Endodermal cell (in vitro differentiated cells): ENCODE results near the gene C3orf18. TPM values are rescaled to one million over a fixed set of nuclear protein-coding genes. Genes with fewer than 3 reads are reported as not detected.

Experiments used
- DNase-seq: peaks from one replicate; pipeline ENCODE4 v3.0.0-alpha.2; 2017
- H3K27ac ChIP-seq: 2 replicates; pipeline ENCODE4 v1.5.1; 2013; ENCODE audit warnings: mild to moderate bottlenecking, low read depth, low read length, moderate library complexity
- H3K27me3 ChIP-seq: 2 replicates; pipeline ENCODE4 v1.6.1; 2013; ENCODE audit warnings: mild to moderate bottlenecking, low read length, moderate library complexity; ENCODE audit not compliant: insufficient read depth, control insufficient read depth, poor library complexity, severe bottlenecking
- H3K36me3 ChIP-seq: 2 replicates; pipeline ENCODE4 v1.7.0; 2013; ENCODE audit warnings: mild to moderate bottlenecking, low read length, moderate library complexity; ENCODE audit not compliant: control insufficient read depth, insufficient read depth
- H3K4me1 ChIP-seq: one replicate; pipeline ENCODE4 v1.7.0; 2013; ENCODE audit warnings: low read length; ENCODE audit not compliant: control insufficient read depth, insufficient read depth
- H3K4me3 ChIP-seq: 2 replicates; pipeline ENCODE4 v1.5.1; 2013; ENCODE audit warnings: mild to moderate bottlenecking, low read length, moderate library complexity
- H3K9ac ChIP-seq: 2 replicates; pipeline ENCODE4 v1.6.1; 2013; ENCODE audit warnings: mild to moderate bottlenecking, low read length, moderate library complexity; ENCODE audit not compliant: poor library complexity, severe bottlenecking; ENCODE audit errors: extremely low read depth
- H3K9me3 ChIP-seq: 2 replicates; pipeline ENCODE4 v1.6.1; 2013; ENCODE audit warnings: mild to moderate bottlenecking, low read length, moderate library complexity; ENCODE audit not compliant: control insufficient read depth
- H3K27ac Mint-ChIP-seq: 2 replicates; pipeline ENCODE4 v1.8.0; 2020; ENCODE audit warnings: mixed read lengths
- H3K27me3 Mint-ChIP-seq: 2 replicates; pipeline ENCODE4 v1.8.0; 2021; ENCODE audit warnings: mild to moderate bottlenecking, mixed read lengths; ENCODE audit not compliant: insufficient read depth
- H3K36me3 Mint-ChIP-seq: 2 replicates; pipeline ENCODE4 v1.8.0; 2020; ENCODE audit warnings: low read depth, mixed read lengths
- H3K4me1 Mint-ChIP-seq: 2 replicates; pipeline ENCODE4 v1.8.0; 2020; ENCODE audit warnings: mixed read lengths
- H3K4me3 Mint-ChIP-seq: 2 replicates; pipeline ENCODE4 v1.8.0; 2020; ENCODE audit warnings: mild to moderate bottlenecking, moderate library complexity, mixed read lengths
- H3K9me3 Mint-ChIP-seq: 2 replicates; pipeline ENCODE4 v1.8.0; 2020; ENCODE audit warnings: mild to moderate bottlenecking, mixed read lengths
- CTCF ChIP-seq: fragments of 200-600 bp; sonication (generic); conservative IDR thresholded peaks from 2 replicates; pipeline ENCODE4 v1.5.0; 2021; ENCODE audit warnings: antibody characterized with exemption, mild to moderate bottlenecking
- WGBS, 2 experiments: methylation state at CpG; one replicate each; pipeline versions ENCODE4 v1.1.5 to v1.1.7; 2013; ENCODE audit warnings: missing lambda C conversion rate in 2 of 2, mixed read lengths in 1 of 2; ENCODE audit not compliant: insufficient coverage in 1 of 2, insufficient read length in 1 of 2; 5-methylcytosine and 5-hydroxymethylcytosine counted together
- long read RNA-seq, 4 experiments: library from polyadenylated mRNA in 2 of 4; library from RNA in 1 of 4; library from capped mRNA in 1 of 4; stranded (forward) in 3 of 4; unstranded in 1 of 4; transcript quantifications; one replicate each; pipeline ENCODE4 v2.0.0, GENCODE V29; 2020 to 2021; ENCODE audit warnings: inconsistent platforms in 1 of 4
- polyA plus RNA-seq, 2 experiments: library from polyadenylated mRNA; stranded (reverse); fragments of 50-300 nt; gene quantifications; one replicate each; pipeline ENCODE4 v1.2.3, GENCODE V29; 2013
- total RNA-seq, 2 donors: library from RNA; stranded (reverse); fragmentation: NEBNext Ultra II Directional in 1 of 2; extraction: Animal tissue kit (Norgen Biotek cat#: 25700) in 1 of 2; gene quantifications; 2 replicates in 1 of 2; 3 replicates in 1 of 2; pipeline ENCODE4 v1.2.1, GENCODE V29; 2021

The C3orf18 gene
- total RNA-seq: 10 to 100 TPM; 14.4 to 16.9 TPM
- polyA plus RNA-seq (2013, experiment 1 of 2): 15.6 TPM
- 15.4 TPM for polyA plus RNA-seq (2013, experiment 2 of 2)
- long read RNA-seq, experiment 1, partial matches to known transcripts: 0 of 2 reads
- long read RNA-seq, experiment 1, other reads (novel, unspliced or antisense): 1 of 2 reads
- long read RNA-seq, experiment 2, transcript C3orf18-201 (6 exons, 2,655 nt): minor isoform, 7 of 33 reads
- long read RNA-seq, experiment 2, transcript C3orf18-210 (4 exons, 788 nt): minor isoform, 6 of 33 reads
- long read RNA-seq, experiment 2, transcript C3orf18-203 (5 exons, 2,486 nt): major isoform, 11 of 33 reads
- long read RNA-seq, experiment 2, partial matches to known transcripts: 0 of 33 reads
- long read RNA-seq, experiment 2, other reads (novel, unspliced or antisense): 9 of 33 reads
- long read RNA-seq, experiment 3, transcript C3orf18-201 (6 exons, 2,655 nt): minor isoform, 12 of 56 reads
- long read RNA-seq, experiment 3, transcript C3orf18-210 (4 exons, 788 nt): minor isoform, 6 of 56 reads
- long read RNA-seq, experiment 3, transcript C3orf18-203 (5 exons, 2,486 nt): major isoform, 21 of 56 reads
- long read RNA-seq, experiment 3, partial matches to known transcripts: 1 of 56 reads
- long read RNA-seq, experiment 3, other reads (novel, unspliced or antisense): 13 of 56 reads
- long read RNA-seq, experiment 4, partial matches to known transcripts: 1 of 2 reads
- long read RNA-seq, experiment 4, other reads (novel, unspliced or antisense): 1 of 2 reads

DNA sequence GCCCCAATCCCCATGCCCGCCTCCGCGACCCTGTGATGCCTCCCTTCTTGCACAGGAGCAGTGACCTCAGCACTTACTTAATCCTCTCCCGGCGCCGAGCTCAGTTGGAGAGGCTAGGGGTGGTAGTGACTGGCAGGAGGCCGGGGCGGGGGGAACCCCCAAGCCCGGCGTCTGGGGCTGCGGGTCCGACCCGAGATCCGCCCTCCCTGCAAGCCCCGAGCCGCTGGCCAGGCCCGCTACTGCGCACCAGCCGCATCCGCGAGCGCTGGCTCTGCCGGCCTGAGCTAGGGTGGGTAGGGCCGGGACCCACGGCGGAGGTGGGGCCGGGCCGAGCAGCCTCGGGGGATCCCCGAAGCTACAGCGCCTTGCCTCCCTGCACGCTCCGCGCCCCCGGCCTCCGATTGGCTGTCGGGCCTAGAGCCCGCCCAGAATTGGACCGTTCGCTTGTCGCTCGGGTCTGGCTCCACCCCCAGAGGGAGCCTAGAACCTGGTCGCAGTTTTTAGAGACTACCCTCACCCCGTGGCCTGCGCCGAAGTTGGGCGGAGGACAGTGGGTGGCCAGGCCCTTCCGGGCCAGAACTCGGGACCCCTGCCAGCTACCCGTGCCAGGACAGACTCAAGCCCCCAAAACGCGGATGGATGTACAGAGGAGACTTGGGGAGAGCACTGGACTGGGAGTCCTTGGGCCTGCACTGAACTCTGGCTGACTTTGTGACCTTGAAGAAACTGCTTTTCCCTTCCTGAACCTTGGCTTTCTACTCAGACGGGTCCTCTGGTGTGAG, at the start of gene C3orf18:
C3orf18 (minus strand) TSS at position 362 of the 782 bp plus-strand sequence. CDS start 2,048 bp downstream, outside the sequence.
- Histone ChIP-seq H3K27me3 (peaks cover 10% of the 10 kb centered on the region), H3K27ac (no peak within 1 kb of the TSS), H3K9me3 (no peaks in the 10 kb centered on the region), H3K4me3 (peak within 1 kb of the TSS; percentile 98), H3K4me1 (peaks cover 5% of the 10 kb centered on the region), H3K36me3 (peaks cover 4% of the 10 kb centered on the region), H3K9ac (peak within 1 kb of the TSS; percentile 44)
- Mint-ChIP-seq H3K4me1 (peaks cover 4% of the 10 kb centered on the region), H3K4me3 (peak within 1 kb of the TSS; percentile 95), H3K9me3 (no peaks in the 10 kb centered on the region), H3K36me3 (no peaks in the 10 kb centered on the region), H3K27ac (peak within 1 kb of the TSS; percentile 82), H3K27me3 (peaks cover 12% of the 10 kb centered on the region)
- 4 to 5% methylated on average over 24 to 53 of the region's 53 CpGs for WGBS, 2 experiments
- no peak for TF ChIP-seq CTCF
- peak; percentile 96 for DNase-seq

- H3K27ac Mint-ChIP-seq: peak overlapping the region; percentile 59
- Histone ChIP-seq H3K36me3 (no peaks in the 10 kb centered on the region), H3K27me3 (peaks cover 14% of the 10 kb centered on the region), H3K4me3 (peak overlapping the region; percentile 73), H3K27ac (no peak overlapping the region), H3K9me3 (no peaks in the 10 kb centered on the region), H3K4me1 (no peaks in the 10 kb centered on the region), H3K9ac (no peak overlapping the region)
- DNase-seq: peak; percentile 99
- 0% methylated on average over 9 to 18 of the region's 22 CpGs for WGBS, 2 experiments
- peaks cover 17% of the 10 kb centered on the region for H3K4me1 Mint-ChIP-seq
- no peaks in the 10 kb centered on the region for H3K9me3 Mint-ChIP-seq
- peaks cover 5% of the 10 kb centered on the region for H3K36me3 Mint-ChIP-seq
- peak overlapping the region; percentile 71 for H3K4me3 Mint-ChIP-seq
- TF ChIP-seq CTCF: no peak
- peaks cover 27% of the 10 kb centered on the region for H3K27me3 Mint-ChIP-seq
These were observed 49.2 kb upstream of the C3orf18 start for GRCh38 chr3:50616770-50617095.

DNA sequence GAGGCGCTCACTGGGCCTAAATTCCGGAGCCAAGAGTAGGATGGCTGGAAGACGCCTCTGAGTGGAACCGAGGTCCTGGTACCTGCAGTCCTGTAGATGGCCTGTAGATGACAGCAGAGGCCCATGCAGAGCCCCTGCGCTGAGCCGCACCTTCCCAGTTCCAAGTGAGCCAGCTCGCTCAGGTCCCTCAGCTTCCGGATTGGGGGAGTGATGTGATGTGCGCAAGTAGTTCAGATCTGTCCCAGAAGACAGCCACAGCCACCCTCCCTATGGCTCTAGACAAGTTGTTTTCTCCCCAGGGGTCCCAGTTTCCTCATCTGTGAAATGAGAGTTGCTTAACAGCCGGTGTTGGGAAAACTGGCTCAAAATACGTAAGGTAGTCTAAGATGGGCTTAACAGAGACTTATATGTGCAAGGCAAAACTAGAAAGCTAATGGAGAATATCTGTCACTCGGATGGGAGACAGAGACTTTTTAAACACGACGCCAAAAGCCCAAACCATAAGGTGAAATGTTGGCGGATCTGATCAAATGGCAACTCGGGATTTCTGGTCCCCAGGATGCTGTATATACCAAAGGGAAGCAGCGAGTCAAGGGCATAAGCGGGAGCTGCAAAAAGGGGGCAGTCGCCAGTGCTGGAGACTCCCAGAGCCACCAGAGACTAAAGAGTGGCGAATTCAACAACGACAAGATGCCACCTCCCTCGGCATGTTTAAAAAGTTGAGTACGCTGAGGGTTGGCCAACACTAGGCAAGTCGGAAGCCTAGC, 48.6 kb upstream of the C3orf18 start:
- no peaks in the 10 kb centered on the region for H3K36me3 ChIP-seq

More for the DNA sequence above, 48.6 kb upstream of the C3orf18 start:
- peak; percentile 97 for TF ChIP-seq CTCF
- peaks cover 14% of the 10 kb centered on the region for H3K27me3 ChIP-seq
- H3K4me1 ChIP-seq: no peaks in the 10 kb centered on the region
- no peaks in the 10 kb centered on the region for H3K9me3 ChIP-seq
- H3K4me1 Mint-ChIP-seq: peaks cover 17% of the 10 kb centered on the region
- H3K4me3 ChIP-seq: peak overlapping the region; percentile 73
- H3K9ac ChIP-seq: no peak overlapping the region
- peak; percentile 95 for DNase-seq
- WGBS, 2 experiments: 6% methylated on average over 19 to 24 of the region's 24 CpGs
- H3K27ac ChIP-seq: no peak overlapping the region
- H3K27me3 Mint-ChIP-seq: peaks cover 29% of the 10 kb centered on the region
- H3K27ac Mint-ChIP-seq: peak overlapping the region; percentile 59
- H3K9me3 Mint-ChIP-seq: no peaks in the 10 kb centered on the region
- peak overlapping the region; percentile 71 for H3K4me3 Mint-ChIP-seq
- H3K36me3 Mint-ChIP-seq: peaks cover 5% of the 10 kb centered on the region
